WERI-Rb-1 (cell line): ENCODE results near the gene IL20RA.

Source experiments
- DNase-seq: peaks from one replicate; pipeline ENCODE4 v3.0.0-alpha.2; 2020
- H3K27ac ChIP-seq: fragments of 250-450 bp; sonication (Bioruptor Pico); 2 replicates; pipeline ENCODE4 v1.5.1; 2020; ENCODE audit warnings: mild to moderate bottlenecking, moderate library complexity
- H3K27me3 ChIP-seq: fragments of 250-450 bp; sonication (Bioruptor Pico); 2 replicates; pipeline ENCODE4 v1.5.1; 2021; ENCODE audit warnings: mild to moderate bottlenecking, low read depth, moderate library complexity; ENCODE audit not compliant: insufficient read depth, severe bottlenecking
- H3K36me3 ChIP-seq: fragments of 250-450 bp; sonication (Bioruptor Pico); 2 replicates; pipeline ENCODE4 v1.5.1; 2020; ENCODE audit warnings: mild to moderate bottlenecking, moderate library complexity
- H3K4me3 ChIP-seq: 2 replicates; pipeline ENCODE4 v1.5.1; 2011; ENCODE audit warnings: low read depth, mild to moderate bottlenecking, control low read depth, low read length
- H3K9me3 ChIP-seq: fragments of 250-450 bp; sonication (Bioruptor Pico); 2 replicates; pipeline ENCODE4 v1.5.1; 2021; ENCODE audit warnings: mild to moderate bottlenecking, moderate library complexity; ENCODE audit not compliant: severe bottlenecking
- CTCF ChIP-seq: IDR thresholded peaks from 2 replicates; pipeline ENCODE4 v1.5.1; 2011; ENCODE audit warnings: low read depth, mild to moderate bottlenecking, control low read depth, inconsistent platforms, low read length

The IL20RA gene

GRCh38 chr6:136971609-136972008, 73.2 kb downstream of the IL20RA start:
- no peak for DNase-seq
- Histone ChIP-seq H3K27me3 (no peaks in the 10 kb centered on the region), H3K36me3 (no peaks in the 10 kb centered on the region), H3K4me3 (no peak overlapping the region), H3K27ac (no peak overlapping the region), H3K9me3 (no peaks in the 10 kb centered on the region)
- TF ChIP-seq CTCF = no peak

DNA sequence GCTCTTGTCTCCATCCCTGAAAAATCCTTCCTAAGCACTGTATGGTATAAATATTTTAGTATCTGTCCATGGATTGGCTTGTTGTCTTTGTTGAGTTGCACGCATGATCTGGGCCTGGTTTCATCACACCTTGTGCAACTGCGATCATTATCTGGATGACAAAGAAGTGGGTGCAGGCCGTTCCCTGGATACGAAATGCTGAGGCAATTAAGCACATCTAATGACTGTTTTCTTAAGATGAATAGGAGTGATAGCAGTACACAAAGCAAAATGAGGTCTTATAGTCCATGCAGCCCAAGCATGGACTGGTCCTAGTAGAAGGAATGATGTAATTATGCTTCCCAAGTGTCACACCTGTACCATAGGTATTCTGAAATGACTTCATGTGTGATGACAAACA, 74.8 kb downstream of the IL20RA start:
- H3K9me3 ChIP-seq = no peaks in the 10 kb centered on the region
- no peak for TF ChIP-seq CTCF
- no peak overlapping the region for H3K27ac ChIP-seq

DNA sequence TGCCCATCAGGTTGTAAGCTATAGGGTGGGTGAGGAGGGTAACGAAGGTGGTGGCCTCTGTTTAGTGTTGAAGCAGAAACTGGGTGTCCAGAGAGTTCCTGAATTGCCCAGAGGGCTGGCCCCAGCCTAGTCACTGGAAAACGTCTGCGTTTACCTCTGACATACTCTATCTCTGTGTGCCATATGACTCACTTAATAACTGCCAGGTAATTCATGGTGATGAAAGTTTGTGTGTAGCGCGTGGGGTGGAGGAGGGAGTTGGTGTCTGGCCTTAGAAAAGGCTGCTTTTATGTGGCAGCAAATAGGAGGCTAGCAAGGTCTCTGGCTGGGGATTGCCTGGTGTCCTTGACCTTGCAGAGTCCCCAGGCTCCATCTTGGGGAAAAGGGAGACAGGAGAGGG, 75.3 kb downstream of the IL20RA start:
- Histone ChIP-seq H3K27ac (no peak overlapping the region), H3K9me3 (no peaks in the 10 kb centered on the region), H3K27me3 (no peaks in the 10 kb centered on the region), H3K36me3 (no peaks in the 10 kb centered on the region), H3K4me3 (no peak overlapping the region)
- TF ChIP-seq CTCF = no peak
- DNase-seq = no peak

More for the DNA sequence above, 74.8 kb downstream of the IL20RA start:
- DNase-seq = no peak
- Histone ChIP-seq H3K4me3 (no peak overlapping the region), H3K36me3 (no peaks in the 10 kb centered on the region), H3K27me3 (no peaks in the 10 kb centered on the region)

DNA sequence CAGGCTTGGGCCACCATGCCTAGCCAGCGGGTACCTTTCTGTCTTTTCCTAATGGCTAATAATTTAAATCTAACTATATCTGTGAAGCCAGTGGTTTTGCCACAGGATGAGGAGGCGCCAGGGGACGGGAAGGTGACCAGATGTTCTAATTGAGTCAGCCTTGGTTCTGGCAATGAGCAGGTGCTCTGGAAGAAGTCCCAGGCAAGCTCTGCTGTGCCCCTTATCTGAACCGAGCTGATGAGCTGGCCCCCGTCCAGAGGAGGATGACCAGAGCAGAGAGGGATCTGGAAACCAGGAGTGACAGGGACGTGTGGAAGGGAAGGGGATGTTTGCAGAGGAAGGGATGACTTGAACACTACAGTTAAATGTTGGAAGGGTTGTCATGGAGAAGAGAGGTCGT, 75.9 kb downstream of the IL20RA start:
- TF ChIP-seq CTCF = no peak

GRCh38 chr6:136967876-136968752, 76.7 kb downstream of the IL20RA start:
- H3K27me3 ChIP-seq = no peaks in the 10 kb centered on the region
- no peak overlapping the region for H3K27ac ChIP-seq
- H3K36me3 ChIP-seq = no peaks in the 10 kb centered on the region
- no peaks in the 10 kb centered on the region for H3K9me3 ChIP-seq
- peak; percentile 85 for DNase-seq
- peak; percentile 65 for TF ChIP-seq CTCF
- H3K4me3 ChIP-seq = no peak overlapping the region

More for the DNA sequence above, 75.9 kb downstream of the IL20RA start:
- Histone ChIP-seq H3K27ac (no peak overlapping the region), H3K27me3 (no peaks in the 10 kb centered on the region), H3K36me3 (no peaks in the 10 kb centered on the region), H3K4me3 (no peak overlapping the region), H3K9me3 (no peaks in the 10 kb centered on the region)
- no peak for DNase-seq
